ENCODE measurements around the gene VPS37D. TPM values are rescaled to one million over a fixed set of nuclear protein-coding genes. Genes with fewer than 3 reads are reported as not detected.
"Not testable (repeated sequence)": the region's sequence is repeated elsewhere in the genome, so short reads cannot be mapped to it uniquely, and the experiment has no call there.

VPS37D gene
- total RNA-seq, 1 donor from 2014 or later = 9.8 TPM

GRCh38 chr7:73708961-73709549 lies 41.4 kb downstream of the VPS37D start:
- H3K36me3 Mint-ChIP-seq (ENCODE audit: low read depth, unreplicated experiment) = peaks cover 6% of the 10 kb centered on the region
- DNase-seq (ENCODE audit: low spot score) = no peak
- H3K4me3 Mint-ChIP-seq (ENCODE audit: unreplicated experiment) = no peak overlapping the region
- TF ChIP-seq, protein P1, sequence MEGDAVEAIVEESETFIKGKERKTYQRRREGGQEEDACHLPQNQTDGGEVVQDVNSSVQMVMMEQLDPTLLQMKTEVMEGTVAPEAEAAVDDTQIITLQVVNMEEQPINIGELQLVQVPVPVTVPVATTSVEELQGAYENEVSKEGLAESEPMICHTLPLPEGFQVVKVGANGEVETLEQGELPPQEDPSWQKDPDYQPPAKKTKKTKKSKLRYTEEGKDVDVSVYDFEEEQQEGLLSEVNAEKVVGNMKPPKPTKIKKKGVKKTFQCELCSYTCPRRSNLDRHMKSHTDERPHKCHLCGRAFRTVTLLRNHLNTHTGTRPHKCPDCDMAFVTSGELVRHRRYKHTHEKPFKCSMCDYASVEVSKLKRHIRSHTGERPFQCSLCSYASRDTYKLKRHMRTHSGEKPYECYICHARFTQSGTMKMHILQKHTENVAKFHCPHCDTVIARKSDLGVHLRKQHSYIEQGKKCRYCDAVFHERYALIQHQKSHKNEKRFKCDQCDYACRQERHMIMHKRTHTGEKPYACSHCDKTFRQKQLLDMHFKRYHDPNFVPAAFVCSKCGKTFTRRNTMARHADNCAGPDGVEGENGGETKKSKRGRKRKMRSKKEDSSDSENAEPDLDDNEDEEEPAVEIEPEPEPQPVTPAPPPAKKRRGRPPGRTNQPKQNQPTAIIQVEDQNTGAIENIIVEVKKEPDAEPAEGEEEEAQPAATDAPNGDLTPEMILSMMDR (IDR thresholded peaks at IDR 0.05; ENCODE audit: unreplicated experiment) = no peak
- H3K27ac Mint-ChIP-seq (ENCODE audit: unreplicated experiment) = no peak overlapping the region
- H3K9me3 Mint-ChIP-seq (ENCODE audit: unreplicated experiment) = no peaks in the 10 kb centered on the region
- peaks cover 7% of the 10 kb centered on the region for H3K27me3 Mint-ChIP-seq (ENCODE audit: unreplicated experiment)
- H3K4me1 Mint-ChIP-seq (ENCODE audit: unreplicated experiment) = no peaks in the 10 kb centered on the region

- H3K27ac Mint-ChIP-seq (ENCODE audit: unreplicated experiment) = peak overlapping the region; percentile 7
- H3K27me3 Mint-ChIP-seq (ENCODE audit: unreplicated experiment) = peaks cover 6% of the 10 kb centered on the region
- H3K9me3 Mint-ChIP-seq (ENCODE audit: unreplicated experiment) = no peaks in the 10 kb centered on the region
Observed at GRCh38 chr7:73712773-73713172, 45.1 kb downstream of the VPS37D start.

DNA sequence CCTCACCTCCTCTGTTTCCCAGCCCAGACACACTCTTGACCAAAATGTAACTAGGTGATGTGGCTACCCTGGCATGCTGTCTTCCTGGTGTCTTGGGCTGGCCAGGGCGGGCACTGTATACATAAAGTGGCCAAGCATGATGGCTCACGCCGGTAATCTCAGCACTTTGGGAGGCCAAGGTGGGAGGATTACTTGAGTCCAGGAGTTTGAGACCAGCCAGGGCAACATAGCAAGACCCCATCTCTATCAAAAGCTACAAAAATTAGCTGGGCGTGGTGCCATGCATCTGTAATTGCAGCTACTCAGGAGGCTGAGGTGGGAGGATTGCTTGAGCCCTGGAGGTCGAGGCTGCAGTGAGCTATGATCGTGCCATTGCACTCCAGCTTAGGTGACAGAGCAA lies 45.7 kb downstream of the VPS37D start:
- not testable (repeated sequence) for H3K9me3 Mint-ChIP-seq (ENCODE audit: unreplicated experiment); H3K27me3 Mint-ChIP-seq (ENCODE audit: unreplicated experiment); H3K27ac Mint-ChIP-seq (ENCODE audit: unreplicated experiment); H3K4me1 Mint-ChIP-seq (ENCODE audit: unreplicated experiment); DNase-seq (ENCODE audit: low spot score); H3K36me3 Mint-ChIP-seq (ENCODE audit: low read depth, unreplicated experiment); H3K4me3 Mint-ChIP-seq (ENCODE audit: unreplicated experiment)

More at GRCh38 chr7:73712773-73713172, 45.1 kb downstream of the VPS37D start:
- Mint-ChIP-seq H3K4me3 (ENCODE audit: unreplicated experiment) (no peak overlapping the region), H3K4me1 (ENCODE audit: unreplicated experiment) (no peaks in the 10 kb centered on the region), H3K36me3 (ENCODE audit: low read depth, unreplicated experiment) (peaks cover 6% of the 10 kb centered on the region)
- no peak for DNase-seq (ENCODE audit: low spot score)
- TF ChIP-seq, protein P1 (IDR thresholded peaks at IDR 0.05; ENCODE audit: unreplicated experiment) = no peak

- Mint-ChIP-seq H3K4me3 (ENCODE audit: unreplicated experiment) (no peak overlapping the region), H3K27me3 (ENCODE audit: unreplicated experiment) (peaks cover 9% of the 10 kb centered on the region), H3K27ac (ENCODE audit: unreplicated experiment) (no peak overlapping the region), H3K4me1 (ENCODE audit: unreplicated experiment) (peaks cover 5% of the 10 kb centered on the region), H3K9me3 (ENCODE audit: unreplicated experiment) (no peaks in the 10 kb centered on the region), H3K36me3 (ENCODE audit: low read depth, unreplicated experiment) (peaks cover 6% of the 10 kb centered on the region)
- DNase-seq (ENCODE audit: low spot score) = no peak
- TF ChIP-seq, protein P1 (IDR thresholded peaks at IDR 0.05; ENCODE audit: unreplicated experiment) = no peak
Observed at GRCh38 chr7:73715648-73716317, 48.2 kb downstream of the VPS37D start.

- Mint-ChIP-seq H3K9me3 (ENCODE audit: unreplicated experiment) (no peaks in the 10 kb centered on the region), H3K27ac (ENCODE audit: unreplicated experiment) (no peak overlapping the region), H3K4me3 (ENCODE audit: unreplicated experiment) (no peak overlapping the region), H3K4me1 (ENCODE audit: unreplicated experiment) (peaks cover 5% of the 10 kb centered on the region), H3K27me3 (ENCODE audit: unreplicated experiment) (peaks cover 13% of the 10 kb centered on the region), H3K36me3 (ENCODE audit: low read depth, unreplicated experiment) (peaks cover 6% of the 10 kb centered on the region)
- TF ChIP-seq, protein P1 (IDR thresholded peaks at IDR 0.05; ENCODE audit: unreplicated experiment) = no peak
- DNase-seq (ENCODE audit: low spot score) = no peak
Observed at GRCh38 chr7:73716318-73716890, 48.8 kb downstream of the VPS37D start.

Measured in endothelial cell (in vitro differentiated cells).